GM21447 (cell line): ENCODE results near the gene ELK3.

Experiments used
- ATAC-seq: cut with Tn5 transposase; IDR thresholded peaks from one replicate; pipeline ENCODE4 v1.9.1; 2021; ENCODE audit not compliant: unreplicated experiment

The ELK3 gene

DNA sequence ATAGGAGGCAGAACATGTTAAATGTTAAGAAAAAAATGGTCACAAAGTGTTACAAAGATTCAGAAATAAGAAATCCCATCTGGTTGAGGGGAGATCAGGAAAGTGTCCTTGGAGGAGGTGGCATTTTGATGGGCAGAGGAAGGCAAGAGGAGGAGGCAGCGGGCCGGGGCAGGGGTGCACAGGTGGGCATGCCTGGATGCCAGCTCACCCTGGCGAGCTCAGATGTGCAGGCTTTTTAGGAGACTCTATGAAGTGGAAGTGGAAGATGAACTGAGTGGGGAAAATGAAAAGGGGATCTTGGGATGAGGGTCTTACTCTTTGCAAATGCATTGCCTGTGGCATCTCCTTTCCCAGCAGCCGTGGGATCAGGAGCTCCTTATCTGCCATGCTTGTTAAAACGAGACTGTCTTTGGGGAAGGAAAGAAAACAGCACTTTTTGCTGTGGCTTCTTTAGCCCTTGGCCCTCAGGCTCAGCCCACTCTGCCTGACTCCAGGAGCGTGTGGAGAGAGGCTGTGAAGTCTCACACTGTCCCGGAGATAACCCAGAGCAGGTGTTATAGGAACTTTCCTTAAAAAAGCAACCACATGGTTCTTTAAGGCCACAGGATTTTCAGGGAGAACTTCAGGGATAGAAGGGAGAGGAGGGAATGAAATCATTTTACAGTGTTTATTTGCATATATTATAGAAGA lies 62.6 kb downstream of the ELK3 start:
- ATAC-seq, result no peak

DNA sequence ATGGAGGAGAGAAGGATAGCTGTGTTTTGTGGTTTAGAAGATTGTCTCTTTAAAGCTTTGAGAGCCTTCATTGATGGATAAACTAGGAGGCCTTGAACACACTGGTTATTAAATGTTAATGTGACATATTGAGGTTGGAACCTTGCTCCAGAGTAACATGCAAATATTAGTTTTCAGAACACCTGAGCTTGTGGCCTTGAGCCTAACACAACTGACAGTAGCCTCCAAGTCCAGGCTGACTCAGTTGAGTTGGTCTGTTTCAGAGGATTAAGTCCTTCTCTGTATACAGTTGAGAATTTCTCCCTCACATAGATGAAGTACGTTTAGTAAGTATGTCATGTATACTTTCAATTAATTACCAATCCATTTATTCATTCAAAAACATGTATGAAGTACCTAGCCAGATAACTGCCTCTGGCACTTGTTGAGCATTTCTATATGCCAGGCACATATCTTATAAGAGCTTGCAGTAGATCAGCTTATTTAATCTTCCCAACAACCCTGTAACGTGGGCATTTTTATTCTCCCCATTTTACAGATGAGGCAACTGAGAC lies 63.5 kb downstream of the ELK3 start:
- ATAC-seq, result no peak

DNA sequence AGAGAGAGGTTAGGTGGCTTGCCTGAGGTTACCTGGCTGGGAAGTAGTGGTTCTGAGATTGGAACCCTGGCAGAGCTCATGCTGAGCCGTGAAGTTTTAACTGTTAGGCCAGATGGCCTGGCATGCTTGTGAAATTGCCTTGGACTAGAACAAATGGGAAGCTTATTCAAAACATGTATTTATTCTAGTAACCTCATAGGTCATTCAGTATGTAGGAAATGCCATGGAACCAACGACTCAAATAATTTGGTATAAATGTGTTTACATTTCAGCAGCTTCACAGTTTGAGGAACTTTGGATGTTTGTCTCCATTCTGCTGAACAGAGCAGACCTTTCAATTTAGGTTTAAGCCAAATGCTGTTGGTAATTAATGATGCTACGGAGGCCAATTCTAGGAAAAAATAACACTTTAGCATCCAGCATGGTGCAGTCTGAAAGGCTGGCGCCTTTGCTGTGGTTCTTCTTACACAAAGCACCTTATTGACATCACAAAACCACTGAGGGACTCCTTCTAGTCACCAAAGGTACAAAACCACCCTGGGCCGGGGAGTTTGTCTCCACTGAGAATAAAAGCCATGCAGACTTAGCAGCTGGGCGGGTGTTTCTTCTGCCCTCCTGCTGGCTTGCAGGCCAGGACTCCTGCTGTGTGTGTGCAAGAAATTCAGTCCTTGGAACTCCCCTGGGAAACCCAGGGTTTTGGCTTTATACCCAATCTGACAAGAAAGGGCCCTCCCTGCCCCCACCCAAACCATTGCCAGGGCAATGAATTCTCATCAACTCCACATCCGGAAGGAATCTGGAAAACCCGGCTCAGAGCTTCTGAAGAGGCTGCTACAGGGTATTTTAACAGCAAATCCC lies 64.2 kb downstream of the ELK3 start:
- ATAC-seq, result no peak

DNA sequence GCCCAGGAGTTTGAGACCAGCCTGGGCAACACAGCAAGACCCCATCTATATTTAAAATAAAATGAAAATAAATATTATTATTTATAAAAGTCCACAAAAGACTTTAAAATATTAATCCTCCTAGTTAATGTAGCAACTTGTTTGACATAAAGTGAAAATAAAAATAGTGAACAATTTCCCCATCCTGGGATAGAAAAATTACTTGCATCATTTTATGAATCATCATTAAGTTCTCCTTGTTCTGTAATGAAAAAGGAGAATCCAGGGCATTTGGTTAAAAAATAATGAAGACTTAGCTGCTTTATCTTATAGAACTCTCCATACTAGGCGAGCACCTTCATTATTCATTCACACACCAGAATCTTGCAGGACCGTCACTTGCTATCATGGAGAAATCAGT lies 66.1 kb downstream of the ELK3 start:
- no peak for ATAC-seq

DNA sequence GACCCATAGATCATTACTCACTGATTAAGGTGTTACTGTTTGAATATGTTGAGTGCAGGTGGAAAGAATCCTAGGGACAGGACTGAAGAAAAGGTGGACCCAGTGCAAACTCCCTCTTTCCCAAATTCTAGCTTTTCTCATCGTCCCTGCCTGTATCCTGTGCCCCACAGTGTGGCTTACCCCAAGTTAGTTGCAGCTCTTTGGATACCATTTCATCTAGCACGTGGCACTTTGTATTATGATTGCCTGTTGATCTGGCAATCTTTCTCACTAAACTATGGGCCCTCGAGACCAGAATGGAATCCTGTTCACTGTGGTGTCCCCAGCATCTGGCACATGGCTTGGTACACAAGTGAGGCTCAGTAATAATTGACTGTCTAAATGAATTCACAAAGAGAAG lies 66.5 kb downstream of the ELK3 start:
- no peak for ATAC-seq

DNA sequence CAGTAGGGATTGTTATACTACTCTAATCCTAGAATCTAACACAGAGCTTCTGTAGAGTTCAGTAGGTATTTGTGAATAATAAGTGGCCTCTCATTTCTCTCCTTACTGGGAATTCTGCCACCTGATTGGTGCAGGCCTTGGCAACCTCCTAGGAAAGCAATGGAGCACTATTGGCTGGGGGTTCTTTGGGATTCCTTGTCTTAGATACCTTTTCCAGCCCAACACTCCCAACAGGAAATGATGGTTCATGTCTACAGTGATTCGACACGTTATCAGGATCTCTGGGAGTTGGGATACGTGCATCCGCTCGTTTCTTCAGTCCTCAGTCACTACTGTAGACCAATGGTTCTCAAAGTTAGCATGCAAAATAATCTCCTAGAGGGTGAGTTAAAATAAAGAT lies 67.4 kb downstream of the ELK3 start:
- ATAC-seq, result no peak

DNA sequence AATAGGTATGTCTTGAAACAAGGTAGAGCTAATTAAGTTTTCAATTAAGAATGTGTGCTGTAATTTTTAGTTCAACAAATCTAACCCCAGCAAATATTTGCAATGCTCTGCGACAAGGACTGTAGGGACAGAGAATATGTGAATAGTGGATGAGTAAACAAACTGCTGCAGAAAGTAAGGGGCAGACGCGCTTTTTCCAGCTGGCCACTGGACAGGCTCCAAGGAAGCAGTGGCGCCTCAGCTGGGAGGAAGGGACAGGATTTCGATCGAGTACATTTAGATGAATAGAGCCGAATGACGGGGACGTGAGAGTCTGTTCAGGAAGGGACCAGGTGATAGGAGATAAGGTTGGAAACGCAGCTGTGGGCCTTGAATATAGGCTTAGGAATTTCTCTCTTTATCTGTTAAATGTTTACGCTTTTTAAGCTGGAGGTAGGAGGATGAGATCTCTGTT lies 69.3 kb downstream of the ELK3 start:
- no peak for ATAC-seq

DNA sequence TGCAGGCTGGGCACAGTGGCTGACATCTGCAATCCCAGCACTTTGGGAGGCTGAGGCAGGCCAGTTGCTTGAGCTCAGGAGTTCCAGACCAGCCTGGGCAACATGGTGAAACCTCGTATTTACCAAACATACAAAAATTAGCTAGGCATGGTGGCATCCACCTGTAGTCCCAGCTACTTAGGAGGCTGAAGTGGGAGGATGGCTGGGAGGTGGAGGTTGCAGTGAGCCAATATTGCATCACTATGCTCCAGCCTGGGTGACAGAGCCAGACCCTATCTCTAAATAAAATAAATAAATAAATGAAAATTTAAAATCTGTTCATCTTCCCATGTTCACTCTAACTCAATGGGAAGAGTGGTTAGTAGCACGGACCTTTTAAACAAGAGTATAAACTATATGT lies 71.2 kb downstream of the ELK3 start:
- no peak for ATAC-seq

DNA sequence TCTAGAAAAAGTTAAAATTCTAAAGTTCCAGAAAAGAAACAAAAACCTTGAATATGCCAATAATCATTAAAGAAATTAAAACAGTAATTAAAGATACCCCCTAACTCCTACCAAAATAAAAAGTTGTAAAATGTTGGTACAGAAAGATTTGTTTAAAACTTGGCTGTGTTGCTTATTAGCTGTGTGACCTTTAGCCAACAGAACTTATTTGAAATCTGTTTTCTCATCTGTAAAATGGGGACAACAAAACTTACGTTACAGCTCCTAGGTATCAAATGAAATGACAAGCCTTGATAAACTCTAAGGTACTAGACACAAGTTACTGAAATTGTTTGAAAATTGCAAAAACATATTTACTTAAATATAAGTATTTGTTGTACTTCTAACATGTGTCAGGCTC lies 71.7 kb downstream of the ELK3 start:
- no peak for ATAC-seq

DNA sequence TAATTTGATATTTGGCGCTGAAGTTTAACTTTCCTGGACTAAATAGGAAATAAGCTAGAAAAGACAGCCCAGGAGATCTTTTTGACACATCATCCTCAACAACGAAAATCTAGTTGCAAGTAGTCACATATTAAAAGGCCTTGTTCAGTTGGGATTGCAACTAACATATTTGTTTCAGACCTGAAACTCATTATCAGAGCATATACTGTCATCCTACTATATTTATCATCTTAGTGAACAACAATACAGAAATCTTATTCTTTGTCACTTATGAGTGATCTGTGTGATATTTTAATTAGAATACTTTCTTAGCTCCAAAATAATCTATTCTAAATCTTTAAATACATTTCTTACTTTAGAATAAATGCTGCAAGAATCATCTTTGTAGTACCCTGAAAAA lies 72.1 kb downstream of the ELK3 start:
- no peak for ATAC-seq

DNA sequence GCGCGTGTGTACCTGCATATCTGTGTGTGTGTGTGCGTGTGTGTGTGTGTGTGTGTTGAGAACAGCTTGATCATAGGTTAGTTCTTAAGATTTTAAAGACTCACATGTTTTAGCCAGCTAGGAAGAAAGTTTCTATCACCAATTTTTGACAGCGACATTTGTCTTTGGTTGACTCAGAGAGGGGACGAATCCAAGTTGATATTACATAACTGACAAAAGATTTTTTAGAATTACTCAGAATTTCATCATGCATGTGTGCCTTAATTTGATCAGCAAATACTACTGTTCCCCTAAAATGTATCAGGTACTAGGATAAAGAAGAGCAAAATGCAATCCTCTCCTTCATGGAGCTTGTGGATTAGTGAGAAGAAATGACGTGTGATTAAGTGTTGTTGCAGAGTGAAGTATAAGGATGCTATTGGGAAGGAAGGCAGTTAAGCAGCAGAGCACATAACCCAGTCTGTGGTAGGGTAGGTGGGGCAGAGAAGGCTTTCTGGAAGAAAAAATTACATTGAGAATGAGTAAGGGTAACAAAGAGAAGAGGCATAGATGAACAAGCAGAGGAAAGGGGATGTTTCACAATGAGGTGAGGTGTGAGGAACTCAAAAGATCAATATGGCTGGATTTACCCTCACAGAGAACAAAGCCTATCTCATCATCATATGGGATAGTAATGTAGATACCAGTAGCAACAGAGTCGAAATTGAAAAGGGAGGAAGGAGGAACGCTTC lies 77.5 kb downstream of the ELK3 start:
- ATAC-seq, result no peak

DNA sequence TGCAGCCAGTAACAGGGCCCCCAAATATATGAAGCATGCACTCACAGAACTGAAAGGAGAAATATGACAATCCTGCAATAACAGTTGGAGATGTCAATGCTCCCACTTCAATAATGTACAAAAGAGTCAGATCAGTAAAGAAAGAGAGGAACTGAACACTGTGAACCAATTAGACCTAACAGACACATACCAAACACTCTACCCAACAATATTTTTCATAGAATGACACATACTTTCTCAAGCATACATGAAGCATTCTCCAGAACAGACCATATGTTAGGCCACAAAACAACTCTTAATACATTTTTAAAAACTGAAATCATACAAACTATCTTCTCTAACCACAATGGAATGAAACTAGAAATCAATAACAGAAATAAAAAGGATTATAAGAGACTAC lies 80.2 kb downstream of the ELK3 start:
- no peak for ATAC-seq

DNA sequence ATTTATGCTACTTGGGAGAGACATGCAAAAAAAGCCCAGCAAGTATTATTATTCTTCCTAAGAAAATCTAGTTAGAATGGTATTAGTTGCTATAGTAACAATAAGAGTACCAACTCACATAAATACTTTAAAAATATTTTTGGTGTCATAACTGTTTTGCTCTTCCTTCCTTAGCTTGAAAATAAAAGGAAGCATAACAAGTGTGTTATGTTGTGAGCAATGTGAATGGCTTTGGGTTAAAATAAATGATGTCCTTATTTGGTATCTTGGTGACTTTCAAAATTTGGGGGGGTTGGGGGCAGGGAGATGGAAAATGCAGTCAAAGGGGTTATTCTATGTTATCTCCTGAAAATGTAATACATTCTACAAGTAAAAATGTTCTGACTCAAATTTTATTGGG lies 91.0 kb downstream of the ELK3 start:
- no peak for ATAC-seq

DNA sequence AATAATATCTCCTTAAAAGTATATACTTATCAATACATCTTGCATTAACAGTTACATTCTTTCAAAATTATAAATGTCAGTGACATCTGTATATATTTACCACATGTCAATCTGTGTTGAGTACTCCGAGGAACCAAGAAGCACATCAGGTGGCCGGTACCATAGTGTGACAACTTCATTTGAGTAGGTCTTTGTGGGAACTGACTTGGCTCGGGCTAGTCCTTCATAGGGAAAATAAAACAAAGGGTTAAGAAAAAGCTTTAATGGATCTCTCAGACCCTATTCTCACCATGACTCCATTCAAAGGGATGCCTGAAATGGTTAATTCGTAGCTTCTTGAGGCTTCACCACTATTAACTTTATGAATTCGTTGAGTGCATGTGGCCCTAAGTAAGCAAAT lies 94.9 kb downstream of the ELK3 start:
- ATAC-seq, result no peak

DNA sequence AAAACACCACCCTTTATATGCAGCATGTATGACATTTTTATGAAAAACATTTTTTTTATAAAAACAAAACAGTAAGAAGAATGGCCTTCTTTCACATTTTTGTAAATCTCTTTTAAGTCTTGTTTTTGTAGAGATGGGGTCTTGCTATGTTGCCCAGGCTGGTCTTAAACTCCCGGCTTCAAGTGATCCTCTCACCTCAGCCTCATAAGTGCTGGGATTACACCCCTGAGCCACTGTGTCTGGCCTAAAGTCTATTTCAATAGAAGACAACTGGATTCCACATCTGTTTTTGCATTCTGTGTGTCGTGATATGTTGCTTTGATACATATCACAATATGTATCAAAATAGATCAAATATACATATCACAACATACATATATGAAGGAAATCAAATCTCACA lies 98.9 kb downstream of the ELK3 start:
- ATAC-seq, result no peak

DNA sequence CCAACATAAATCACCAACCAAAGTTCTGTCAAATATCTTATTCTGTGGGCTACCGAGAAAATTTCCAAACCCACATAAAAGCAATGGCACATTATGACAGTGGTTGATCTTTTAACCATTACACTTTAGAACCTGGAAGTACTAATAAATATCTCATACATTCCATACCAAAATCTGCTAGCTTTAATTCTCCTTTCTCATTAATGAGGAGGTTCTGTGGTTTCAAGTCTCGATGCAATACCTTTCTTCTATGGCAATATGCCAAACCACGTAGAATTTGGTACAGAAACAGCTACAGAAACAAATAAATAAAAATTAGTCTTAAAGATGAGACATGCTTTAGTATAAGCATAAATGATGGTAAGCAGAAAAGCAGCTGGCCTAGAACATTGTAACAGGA lies 100.7 kb downstream of the ELK3 start:
- no peak for ATAC-seq

DNA sequence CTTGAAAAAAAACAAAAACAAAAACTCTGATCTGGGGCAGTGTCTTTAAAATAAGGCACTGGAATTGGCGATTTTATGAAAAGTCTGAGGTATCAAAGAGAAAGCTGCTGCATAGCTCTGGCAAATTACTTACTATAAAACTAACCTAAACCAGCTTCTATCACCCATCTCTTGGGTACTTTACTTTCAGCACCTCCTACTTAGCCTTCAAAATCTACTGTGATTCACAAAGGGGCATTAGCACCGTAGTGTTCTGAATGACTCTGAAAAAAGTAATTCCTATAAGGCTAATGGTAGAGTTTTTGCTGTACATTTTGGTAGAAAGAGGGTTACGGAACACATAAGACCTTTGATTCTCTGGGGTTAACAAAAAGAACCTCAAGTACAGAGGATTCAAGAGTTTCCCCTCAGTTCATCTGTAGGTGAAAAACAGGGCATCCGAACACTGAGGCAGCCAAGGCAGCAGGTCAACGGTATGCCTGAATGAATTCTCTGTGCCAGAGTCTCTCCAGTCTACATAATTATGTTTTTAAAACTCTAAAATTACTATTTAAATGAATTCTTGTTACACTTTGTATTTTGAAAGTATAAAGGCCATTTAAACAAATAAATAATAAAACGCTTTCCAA lies 101.5 kb downstream of the ELK3 start:
- no peak for ATAC-seq

DNA sequence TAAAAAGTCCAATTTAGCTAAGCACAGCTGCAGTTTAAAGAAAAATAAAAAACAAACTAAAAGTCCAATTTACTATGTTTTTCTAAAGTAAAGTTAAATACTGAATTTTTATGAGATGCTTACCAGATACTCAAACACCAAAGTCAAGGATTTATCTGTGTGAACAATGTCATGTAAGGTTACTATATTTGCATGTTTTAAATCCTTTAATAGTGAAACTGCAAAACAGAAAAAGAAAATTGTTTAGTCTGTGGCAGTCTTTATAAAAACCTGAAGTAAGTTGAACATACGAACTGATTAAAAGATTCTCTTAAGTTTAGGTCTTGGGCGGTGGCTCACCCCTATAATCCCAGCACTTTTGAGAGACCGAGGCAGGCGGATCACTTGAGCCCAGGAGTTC lies 103.3 kb downstream of the ELK3 start:
- no peak for ATAC-seq

DNA sequence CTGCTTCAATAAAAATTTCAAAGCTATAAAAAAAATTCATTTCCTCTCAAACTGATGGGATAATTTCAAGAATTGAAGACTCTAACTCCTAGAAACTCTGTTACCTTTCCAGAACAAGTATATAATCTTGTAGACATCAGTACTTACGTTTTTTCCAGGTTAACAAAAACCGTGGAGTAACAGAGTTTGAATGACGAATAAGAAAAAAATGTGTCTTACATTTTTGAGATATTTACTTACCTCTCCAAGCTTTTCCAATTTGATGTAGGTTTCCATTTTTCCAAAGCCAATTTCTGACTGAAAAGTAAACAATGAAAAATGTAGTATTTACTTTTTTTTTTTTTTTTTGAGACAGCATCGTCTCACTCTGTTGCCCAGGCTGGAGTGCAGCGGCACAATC lies 105.9 kb downstream of the ELK3 start:
- no peak for ATAC-seq

DNA sequence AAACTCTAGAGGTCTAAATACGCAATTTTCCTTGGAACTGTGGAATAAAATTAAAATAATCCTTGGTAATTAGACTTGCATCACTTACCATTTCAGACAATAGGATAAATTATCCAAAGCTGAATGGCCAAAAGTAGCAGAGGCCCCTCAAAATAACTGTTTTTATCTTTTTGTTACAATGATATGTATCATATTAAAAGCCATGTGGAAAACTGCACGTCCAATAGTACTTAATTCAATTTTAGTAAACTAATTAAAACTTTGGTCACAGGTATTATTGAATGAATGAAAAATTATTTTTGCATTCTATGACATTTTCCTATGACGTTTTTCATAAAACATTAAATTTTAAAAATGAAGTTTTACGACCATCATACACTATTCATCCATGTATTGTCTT lies 107.6 kb downstream of the ELK3 start:
- ATAC-seq, result no peak

DNA sequence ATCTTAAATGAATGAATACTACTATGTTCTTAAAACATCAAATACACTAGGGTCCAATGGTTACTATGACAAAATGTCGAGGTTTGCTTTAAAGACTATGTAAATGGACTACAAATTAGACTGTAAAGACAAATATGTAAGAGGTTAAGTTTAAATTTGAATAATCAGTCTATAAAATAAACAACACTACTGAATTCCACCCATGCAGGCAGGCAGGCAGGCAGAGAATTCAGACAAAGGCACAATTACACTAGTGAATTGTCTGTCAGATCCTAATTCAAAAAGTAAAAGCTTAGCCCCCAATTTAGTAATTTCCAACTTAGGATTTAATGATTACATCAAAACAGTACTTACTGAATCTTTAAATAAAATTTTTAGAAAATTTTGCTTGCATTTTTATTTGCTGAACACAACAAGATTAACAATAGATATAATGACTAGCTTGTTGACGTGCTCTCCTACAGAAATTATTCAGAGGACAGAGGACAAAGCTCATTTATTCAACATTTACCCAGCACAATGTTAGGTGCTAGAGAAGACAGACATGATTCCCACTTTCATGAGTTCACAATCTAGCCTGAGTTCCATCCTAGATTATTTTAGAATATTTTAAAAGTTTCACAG lies 108.6 kb downstream of the ELK3 start:
- ATAC-seq, result no peak
